Neuronal stem cell (in vitro differentiated cells): ENCODE data around the gene MYO1E.

ENCODE experiments used
- DNase-seq: peaks from one replicate; pipeline ENCODE4 v3.0.0-alpha.2; 2013; ENCODE audit warnings: low spot score
- H2AFZ ChIP-seq: one replicate; pipeline ENCODE4 v1.6.1; 2013; ENCODE audit warnings: mild to moderate bottlenecking, low read length, inconsistent platforms
- H2AK5ac ChIP-seq: 2 replicates; pipeline ENCODE4 v1.6.1; 2013; ENCODE audit warnings: low read depth, mild to moderate bottlenecking, inconsistent platforms, low read length, moderate library complexity, mixed read lengths
- H2BK120ac ChIP-seq: 2 replicates; pipeline ENCODE4 v1.6.1; 2013; ENCODE audit warnings: low read depth, mild to moderate bottlenecking, inconsistent platforms, low read length, moderate library complexity, mixed read lengths
- H2BK12ac ChIP-seq: one replicate; pipeline ENCODE4 v1.6.1; 2013; ENCODE audit warnings: low read length, inconsistent platforms
- H2BK15ac ChIP-seq: 2 replicates; pipeline ENCODE4 v1.6.1; 2013; ENCODE audit warnings: mild to moderate bottlenecking, low read length, inconsistent platforms, mixed read lengths
- H2BK5ac ChIP-seq: one replicate; pipeline ENCODE4 v1.6.1; 2013; ENCODE audit warnings: inconsistent platforms, mild to moderate bottlenecking, low read length, moderate library complexity
- H3K14ac ChIP-seq: one replicate; pipeline ENCODE4 v1.6.1; 2013; ENCODE audit warnings: low read length, inconsistent platforms
- H3K18ac ChIP-seq: 2 replicates; pipeline ENCODE4 v1.6.1; 2013; ENCODE audit warnings: low read length, inconsistent platforms
- H3K23ac ChIP-seq: 2 replicates; pipeline ENCODE4 v1.6.1; 2013; ENCODE audit warnings: low read depth, mild to moderate bottlenecking, mixed read lengths, low read length, inconsistent platforms; ENCODE audit not compliant: poor library complexity
- H3K27ac ChIP-seq: replicated peaks from 3 replicates; pipeline ENCODE4 v1.5.1; 2013; ENCODE audit warnings: low read length, inconsistent platforms
- H3K27me3 ChIP-seq, 3 experiments: 2 replicates each; pipeline ENCODE4 v1.6.1; 2013; ENCODE audit warnings: low read length in 3 of 3, mild to moderate bottlenecking in 2 of 3, inconsistent platforms in 1 of 3, low read depth in 1 of 3, mixed read lengths in 1 of 3, moderate library complexity in 1 of 3; ENCODE audit not compliant: control insufficient read depth in 3 of 3, insufficient read depth in 3 of 3
- H3K36me3 ChIP-seq, 2 donors: replicated peaks in 1 of 2; 2 replicates each; pipeline ENCODE4 v1.6.1; 2013; ENCODE audit warnings: low read length in 2 of 2; ENCODE audit not compliant: control insufficient read depth in 2 of 2, insufficient read depth in 2 of 2
- H3K4ac ChIP-seq: 2 replicates; pipeline ENCODE4 v1.6.1; 2013; ENCODE audit warnings: inconsistent platforms, mild to moderate bottlenecking, low read length, moderate library complexity
- H3K4me1 ChIP-seq, 2 donors: 1 replicate in 1 of 2; 2 replicates in 1 of 2; pipeline ENCODE4 v1.6.1; 2013; ENCODE audit warnings: low read length in 2 of 2, low read depth in 1 of 2; ENCODE audit not compliant: control insufficient read depth in 2 of 2, insufficient read depth in 1 of 2
- H3K4me2 ChIP-seq: one replicate; pipeline ENCODE4 v1.6.1; 2013; ENCODE audit warnings: mild to moderate bottlenecking, low read length, inconsistent platforms; ENCODE audit not compliant: insufficient read depth, poor library complexity, severe bottlenecking
- H3K4me3 ChIP-seq, 2 donors: 2 replicates each; pipeline ENCODE4 v1.5.1; 2013; ENCODE audit warnings: low read length in 2 of 2, mild to moderate bottlenecking in 2 of 2, inconsistent platforms in 1 of 2, moderate library complexity in 1 of 2
- H3K79me1 ChIP-seq: one replicate; pipeline ENCODE4 v1.6.1; 2013; ENCODE audit warnings: low read depth, mild to moderate bottlenecking, inconsistent platforms, low read length, moderate library complexity
- H3K9ac ChIP-seq: one replicate; pipeline ENCODE4 v1.6.1; 2013; ENCODE audit warnings: mild to moderate bottlenecking, low read depth, low read length, inconsistent platforms; ENCODE audit not compliant: poor library complexity
- H3K9me3 ChIP-seq, 2 donors: replicated peaks in 1 of 2; 2 replicates each; pipeline versions ENCODE3 to v1.6.1; 2013; ENCODE audit warnings: low read length in 2 of 2, mild to moderate bottlenecking in 2 of 2, inconsistent platforms in 1 of 2, low read depth in 1 of 2, mixed read lengths in 1 of 2, moderate library complexity in 1 of 2; ENCODE audit not compliant: control insufficient read depth in 2 of 2, insufficient read depth in 1 of 2
- H4K8ac ChIP-seq: one replicate; pipeline ENCODE4 v1.6.1; 2013; ENCODE audit warnings: low read depth, mild to moderate bottlenecking, inconsistent platforms, low read length, moderate library complexity
- H4K91ac ChIP-seq: one replicate; pipeline ENCODE4 v1.6.1; 2013; ENCODE audit warnings: low read length, low read depth, mild to moderate bottlenecking, inconsistent platforms; ENCODE audit not compliant: poor library complexity
- WGBS, 2 donors: extraction: QIAGEN DNeasy Blood & Tissue Kit; methylation state at CpG; one replicate each; pipeline ENCODE4 v1.1.7; 2013; ENCODE audit warnings: missing lambda C conversion rate in 2 of 2, mixed read lengths in 1 of 2; ENCODE audit not compliant: insufficient read length in 2 of 2, insufficient replicate concordance in 1 of 2; ENCODE audit errors: extremely low coverage in 2 of 2; 5-methylcytosine and 5-hydroxymethylcytosine counted together

MYO1E gene

DNA sequence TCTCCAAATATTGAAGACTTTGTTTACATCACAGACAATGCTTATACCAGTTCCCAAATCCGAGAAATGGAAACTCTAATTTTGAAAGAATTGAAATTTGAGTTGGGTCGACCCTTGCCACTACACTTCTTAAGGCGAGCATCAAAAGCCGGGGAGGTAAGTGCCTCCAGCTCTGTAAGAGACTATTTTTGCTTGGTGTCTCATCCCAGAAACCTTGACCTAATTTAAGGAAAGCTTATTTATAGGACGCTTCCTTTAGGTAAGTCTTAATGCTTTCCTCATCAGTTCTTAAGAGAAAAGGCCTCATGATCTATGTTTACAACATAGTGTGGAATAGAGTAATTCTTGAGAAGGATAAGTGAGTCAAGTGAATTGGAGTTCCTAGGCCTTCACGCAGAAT is 255.9 kb downstream of the MYO1E start:
- Histone ChIP-seq H2BK120ac (no peak overlapping the region), H3K36me3 (peaks cover 51 to 97% of the 10 kb centered on the region in 2 donors), H3K79me1 (no peaks in the 10 kb centered on the region), H3K4me3 (no peak overlapping the region), H3K27me3 (no peaks in the 10 kb centered on the region), H3K4me2 (no peak overlapping the region), H3K14ac (no peak overlapping the region), H3K18ac (no peak overlapping the region), H2AFZ (no peak overlapping the region), H2BK12ac (no peak overlapping the region), H2BK15ac (no peak overlapping the region), H4K8ac (no peak overlapping the region), H3K27ac (no peak overlapping the region), H3K9ac (no peak overlapping the region), H4K91ac (no peak overlapping the region), H3K9me3 (no peaks in the 10 kb centered on the region), H3K4ac (no peak overlapping the region), H3K4me1 (no peaks in the 10 kb centered on the region), H2BK5ac (no peak overlapping the region), H3K23ac (no peak overlapping the region), H2AK5ac (no peak overlapping the region)
- WGBS, 2 donors = no CpG with 5 or more reads among the region's 6 CpGs
- DNase-seq = no peak

GRCh38 chr15:59116141-59116540 is 256.5 kb downstream of the MYO1E start:
- DNase-seq = no peak
- Histone ChIP-seq H2BK15ac (no peak overlapping the region), H3K4me1 (no peaks in the 10 kb centered on the region), H3K27ac (no peak overlapping the region), H2AFZ (no peak overlapping the region), H3K9ac (no peak overlapping the region), H4K8ac (no peak overlapping the region), H3K79me1 (no peaks in the 10 kb centered on the region), H3K23ac (no peak overlapping the region), H2BK120ac (no peak overlapping the region), H3K4ac (no peak overlapping the region), H4K91ac (no peak overlapping the region), H3K9me3 (no peaks in the 10 kb centered on the region), H2AK5ac (no peak overlapping the region), H3K14ac (no peak overlapping the region), H2BK12ac (no peak overlapping the region), H3K27me3 (no peaks in the 10 kb centered on the region), H3K36me3 (peaks cover 51 to 99% of the 10 kb centered on the region in 2 donors), H2BK5ac (no peak overlapping the region), H3K4me3 (no peak overlapping the region), H3K4me2 (no peak overlapping the region), H3K18ac (no peak overlapping the region)
- no CpG with 5 or more reads among the region's 1 CpG for WGBS, 2 donors

DNA sequence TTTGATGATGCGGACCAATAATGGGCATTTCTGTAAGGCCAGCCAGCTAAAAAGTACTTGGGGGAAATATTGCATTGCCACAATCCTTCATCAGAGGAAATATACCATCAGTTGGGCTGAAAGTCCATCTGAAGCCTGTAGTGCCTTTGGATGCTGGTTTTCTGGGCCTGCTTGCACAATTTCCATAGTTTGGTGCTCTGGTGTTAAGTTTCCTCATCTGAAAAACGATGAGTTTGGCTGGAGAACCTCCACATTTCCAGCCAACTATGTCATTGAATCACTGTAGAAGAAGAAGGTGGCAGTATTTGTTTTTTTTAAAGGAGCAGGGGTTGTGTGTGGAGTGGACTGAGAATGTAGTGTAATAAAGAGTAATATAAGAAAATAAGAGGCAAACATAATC is 257.6 kb downstream of the MYO1E start:
- H2BK120ac ChIP-seq = no peak overlapping the region
- H3K9me3 ChIP-seq = no peaks in the 10 kb centered on the region
- H2AFZ ChIP-seq = no peak overlapping the region
- DNase-seq = no peak
- WGBS, 2 donors = no CpG with 5 or more reads among the region's 2 CpGs
- no peak overlapping the region for H3K23ac ChIP-seq
- H4K91ac ChIP-seq = no peak overlapping the region
- H3K18ac ChIP-seq = no peak overlapping the region
- no peak overlapping the region for H3K27ac ChIP-seq
- H3K36me3 ChIP-seq = peaks cover 52 to 99% of the 10 kb centered on the region in 2 donors
- H3K4me2 ChIP-seq = no peak overlapping the region
- H3K9ac ChIP-seq = no peak overlapping the region
- no peak overlapping the region for H2BK15ac ChIP-seq
- H3K4me3 ChIP-seq = no peak overlapping the region
- H3K4ac ChIP-seq = no peak overlapping the region
- no peaks in the 10 kb centered on the region for H3K4me1 ChIP-seq
- no peak overlapping the region for H4K8ac ChIP-seq
- H2BK5ac ChIP-seq = no peak overlapping the region
- no peak overlapping the region for H2BK12ac ChIP-seq
- no peak overlapping the region for H2AK5ac ChIP-seq
- H3K79me1 ChIP-seq = no peaks in the 10 kb centered on the region
- H3K14ac ChIP-seq = no peak overlapping the region
- H3K27me3 ChIP-seq = no peaks in the 10 kb centered on the region

- Histone ChIP-seq H2BK5ac (no peak overlapping the region), H3K4me1 (no peaks in the 10 kb centered on the region), H2BK12ac (no peak overlapping the region), H3K4me2 (no peak overlapping the region), H3K36me3 (peaks cover 32 to 93% of the 10 kb centered on the region in 2 donors), H3K9me3 (no peaks in the 10 kb centered on the region), H3K9ac (no peak overlapping the region), H3K14ac (no peak overlapping the region), H3K4ac (no peak overlapping the region), H2BK15ac (no peak overlapping the region), H3K27ac (no peak overlapping the region), H3K23ac (no peak overlapping the region), H3K18ac (no peak overlapping the region), H3K79me1 (no peaks in the 10 kb centered on the region), H2BK120ac (no peak overlapping the region), H2AK5ac (no peak overlapping the region), H4K8ac (no peak overlapping the region), H3K4me3 (no peak overlapping the region), H2AFZ (no peak overlapping the region), H4K91ac (no peak overlapping the region), H3K27me3 (no peaks in the 10 kb centered on the region)
- WGBS, 2 donors = no CpG with 5 or more reads among the region's 4 CpGs
- no peak for DNase-seq
These were observed 261.4 kb downstream of the MYO1E start for GRCh38 chr15:59111251-59111650.
